SK-N-SH treated with all-trans-retinoic acid at 6 μM for 48 hours (cell line): ENCODE measurements around the gene CNTD1.

Experiments used
- ATAC-seq: fragments of 200-7000 bp; cut with Tn5 transposase; 3 replicates; pipeline ENCODE4 v1.9.1; 2020; ENCODE audit warnings: mild to moderate bottlenecking, moderate library complexity
- ARNTL ChIP-seq: fragments of 450-650 bp; formaldehyde crosslinking; IDR thresholded peaks from 2 replicates; pipeline ENCODE4 v1.5.0; 2020; ENCODE audit warnings: low read depth, mild to moderate bottlenecking, moderate library complexity, borderline replicate concordance
- BACH2 ChIP-seq: fragments of 250-450 bp; sonication (Bioruptor Pico); IDR thresholded peaks from 2 replicates; pipeline ENCODE4 v1.9.0; 2021; ENCODE audit warnings: mild to moderate bottlenecking, borderline replicate concordance
- CSDC2 ChIP-seq: fragments of 250-450 bp; sonication (Bioruptor Pico); IDR thresholded peaks from 2 replicates; pipeline ENCODE4 v1.5.0; 2020; ENCODE audit warnings: mild to moderate bottlenecking, moderate library complexity
- CSRNP3 ChIP-seq: fragments of 250-450 bp; sonication (Bioruptor Pico); IDR thresholded peaks from 2 replicates; pipeline ENCODE4 v1.5.1; 2021; ENCODE audit warnings: mild to moderate bottlenecking, moderate library complexity
- ESRRG ChIP-seq: fragments of 250-450 bp; sonication (Bioruptor Pico); IDR thresholded peaks from 2 replicates; pipeline ENCODE4 v1.6.1; 2021; ENCODE audit warnings: mild to moderate bottlenecking
- GLIS3 ChIP-seq: fragments of 250-450 bp; sonication (Bioruptor Pico); IDR thresholded peaks from 2 replicates; pipeline ENCODE4 v1.5.0; 2020; ENCODE audit warnings: mild to moderate bottlenecking, moderate library complexity
- ISL1 ChIP-seq: fragments of 250-450 bp; sonication (Bioruptor Pico); IDR thresholded peaks from 2 replicates; pipeline ENCODE4 v2.1.2; 2022; ENCODE audit warnings: mild to moderate bottlenecking, moderate library complexity
- PATZ1 ChIP-seq: fragments of 250-450 bp; sonication (Bioruptor Pico); IDR thresholded peaks from 2 replicates; pipeline ENCODE4 v1.8.0; 2020; ENCODE audit warnings: mild to moderate bottlenecking, moderate library complexity, borderline replicate concordance
- POU6F1 ChIP-seq: fragments of 250-450 bp; sonication (Bioruptor Pico); IDR thresholded peaks from 2 replicates; pipeline ENCODE4 v1.8.0; 2021; ENCODE audit warnings: low read depth, mild to moderate bottlenecking, moderate library complexity, borderline replicate concordance
- PPARA ChIP-seq: fragments of 250-450 bp; sonication (Bioruptor Pico); IDR thresholded peaks from 2 replicates; pipeline ENCODE4 v1.5.0; 2020; ENCODE audit warnings: mild to moderate bottlenecking, borderline replicate concordance
- RARB ChIP-seq: fragments of 250-450 bp; sonication (Bioruptor Pico); IDR thresholded peaks from 2 replicates; pipeline ENCODE4 v1.8.0; 2021; ENCODE audit warnings: mild to moderate bottlenecking, moderate library complexity
- SNAI2 ChIP-seq: fragments of 250-450 bp; sonication (Bioruptor Pico); IDR thresholded peaks from 2 replicates; pipeline ENCODE4 v1.5.0; 2020; ENCODE audit warnings: mild to moderate bottlenecking, moderate library complexity
- TCF4 ChIP-seq: fragments of 250-450 bp; sonication (Bioruptor Pico); IDR thresholded peaks from 2 replicates; pipeline ENCODE4 v1.8.0; 2021; ENCODE audit warnings: mild to moderate bottlenecking, moderate library complexity, borderline replicate concordance
- TOX ChIP-seq: fragments of 250-450 bp; sonication (Bioruptor Pico); IDR thresholded peaks from 2 replicates; pipeline ENCODE4 v1.8.0; 2021; ENCODE audit warnings: mild to moderate bottlenecking, moderate library complexity, borderline replicate concordance
- ZFP3 ChIP-seq: fragments of 250-450 bp; sonication (Bioruptor Pico); IDR thresholded peaks from 2 replicates; pipeline ENCODE4 v1.5.0; 2020; ENCODE audit warnings: mild to moderate bottlenecking, moderate library complexity
- ZFP30 ChIP-seq: fragments of 450-650 bp; formaldehyde crosslinking; IDR thresholded peaks from 2 replicates; pipeline ENCODE4 v1.5.0; 2022; ENCODE audit warnings: mild to moderate bottlenecking, moderate library complexity
- ZNF565 ChIP-seq: fragments of 450-650 bp; formaldehyde crosslinking; conservative IDR thresholded peaks from 2 replicates; pipeline ENCODE4 v1.5.0; 2020; ENCODE audit warnings: low read depth, mild to moderate bottlenecking, moderate library complexity
- ZNF70 ChIP-seq: fragments of 450-650 bp; formaldehyde crosslinking; IDR thresholded peaks from 2 replicates; pipeline ENCODE4 v1.5.0; 2020; ENCODE audit warnings: mild to moderate bottlenecking, moderate library complexity
- ZNF8 ChIP-seq: fragments of 450-650 bp; formaldehyde crosslinking; IDR thresholded peaks from 2 replicates; pipeline ENCODE4 v1.5.0; 2020; ENCODE audit warnings: mild to moderate bottlenecking, moderate library complexity
- TF ChIP-seq, protein P1 (sequence below): fragments of 250-450 bp; sonication (Bioruptor Pico); IDR thresholded peaks from 2 replicates; pipeline ENCODE4 v1.5.1; 2020; ENCODE audit warnings: low read depth, mild to moderate bottlenecking, moderate library complexity
- TF ChIP-seq, protein P2 (sequence below): fragments of 250-450 bp; sonication (Bioruptor Pico); IDR thresholded peaks from 2 replicates; pipeline ENCODE4 v1.5.0; 2020; ENCODE audit warnings: mild to moderate bottlenecking, moderate library complexity

CNTD1 gene

DNA sequence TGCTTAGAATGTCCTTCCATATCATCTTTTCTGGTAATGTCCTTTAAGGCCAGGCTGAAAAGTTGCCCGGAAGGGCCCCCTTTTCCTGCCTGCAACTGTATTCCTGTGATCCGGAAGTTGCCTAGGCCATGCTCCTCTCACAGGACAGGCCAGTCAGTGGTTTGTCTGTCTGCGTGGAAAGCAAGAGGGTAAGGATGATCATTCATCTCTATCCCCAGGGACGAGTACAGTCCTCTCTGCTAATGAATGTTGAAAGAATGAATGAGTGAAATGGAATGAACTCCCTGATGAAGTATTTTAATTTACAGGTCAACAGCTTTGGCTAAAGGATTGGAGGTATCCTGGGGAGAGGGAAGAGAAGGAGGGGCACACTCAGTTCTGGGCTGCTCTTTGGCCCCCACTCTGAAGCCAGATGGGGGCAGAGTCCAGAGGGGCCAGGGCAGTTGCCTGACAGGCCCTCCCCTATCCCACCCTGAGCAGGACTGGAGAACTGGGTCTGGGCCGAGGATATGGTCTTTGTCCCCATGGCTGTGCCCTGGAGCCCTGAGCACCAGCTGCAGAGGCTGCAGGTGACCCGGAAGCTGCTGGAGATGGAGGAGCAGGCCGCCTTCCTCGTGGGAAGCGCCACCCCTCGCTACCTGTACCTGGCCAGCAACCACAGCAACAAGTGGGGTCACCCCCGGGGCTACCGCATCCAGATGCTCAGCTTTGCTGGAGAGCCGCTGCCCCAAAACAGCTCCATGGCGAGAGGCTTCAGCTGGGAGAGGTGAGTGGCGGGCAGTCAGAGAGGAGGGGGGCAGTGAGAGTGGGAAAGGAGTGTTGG lies 55.5 kb downstream of the CNTD1 start:
- TF ChIP-seq ZNF565 (CRISPR knock-in tag) (no peak), SNAI2 (CRISPR knock-in tag) (no peak), POU6F1 (CRISPR knock-in tag) (no peak), ARNTL (CRISPR knock-in tag) (no peak), PATZ1 (CRISPR knock-in tag) (no peak), ISL1 (CRISPR knock-in tag) (no peak), PPARA (CRISPR knock-in tag) (no peak), BACH2 (no peak), ESRRG (no peak), TOX (CRISPR knock-in tag) (no peak), GLIS3 (CRISPR knock-in tag) (no peak), CSRNP3 (CRISPR knock-in tag) (no peak), TCF4 (no peak), ZFP3 (CRISPR knock-in tag) (no peak), ZNF70 (no peak), CSDC2 (CRISPR knock-in tag) (no peak)
- TF ChIP-seq, protein P1, sequence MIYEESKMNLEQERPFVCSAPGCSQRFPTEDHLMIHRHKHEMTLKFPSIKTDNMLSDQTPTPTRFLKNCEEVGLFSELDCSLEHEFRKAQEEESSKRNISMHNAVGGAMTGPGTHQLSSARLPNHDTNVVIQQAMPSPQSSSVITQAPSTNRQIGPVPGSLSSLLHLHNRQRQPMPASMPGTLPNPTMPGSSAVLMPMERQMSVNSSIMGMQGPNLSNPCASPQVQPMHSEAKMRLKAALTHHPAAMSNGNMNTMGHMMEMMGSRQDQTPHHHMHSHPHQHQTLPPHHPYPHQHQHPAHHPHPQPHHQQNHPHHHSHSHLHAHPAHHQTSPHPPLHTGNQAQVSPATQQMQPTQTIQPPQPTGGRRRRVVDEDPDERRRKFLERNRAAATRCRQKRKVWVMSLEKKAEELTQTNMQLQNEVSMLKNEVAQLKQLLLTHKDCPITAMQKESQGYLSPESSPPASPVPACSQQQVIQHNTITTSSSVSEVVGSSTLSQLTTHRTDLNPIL, result no peak
- TF ChIP-seq, protein P2, sequence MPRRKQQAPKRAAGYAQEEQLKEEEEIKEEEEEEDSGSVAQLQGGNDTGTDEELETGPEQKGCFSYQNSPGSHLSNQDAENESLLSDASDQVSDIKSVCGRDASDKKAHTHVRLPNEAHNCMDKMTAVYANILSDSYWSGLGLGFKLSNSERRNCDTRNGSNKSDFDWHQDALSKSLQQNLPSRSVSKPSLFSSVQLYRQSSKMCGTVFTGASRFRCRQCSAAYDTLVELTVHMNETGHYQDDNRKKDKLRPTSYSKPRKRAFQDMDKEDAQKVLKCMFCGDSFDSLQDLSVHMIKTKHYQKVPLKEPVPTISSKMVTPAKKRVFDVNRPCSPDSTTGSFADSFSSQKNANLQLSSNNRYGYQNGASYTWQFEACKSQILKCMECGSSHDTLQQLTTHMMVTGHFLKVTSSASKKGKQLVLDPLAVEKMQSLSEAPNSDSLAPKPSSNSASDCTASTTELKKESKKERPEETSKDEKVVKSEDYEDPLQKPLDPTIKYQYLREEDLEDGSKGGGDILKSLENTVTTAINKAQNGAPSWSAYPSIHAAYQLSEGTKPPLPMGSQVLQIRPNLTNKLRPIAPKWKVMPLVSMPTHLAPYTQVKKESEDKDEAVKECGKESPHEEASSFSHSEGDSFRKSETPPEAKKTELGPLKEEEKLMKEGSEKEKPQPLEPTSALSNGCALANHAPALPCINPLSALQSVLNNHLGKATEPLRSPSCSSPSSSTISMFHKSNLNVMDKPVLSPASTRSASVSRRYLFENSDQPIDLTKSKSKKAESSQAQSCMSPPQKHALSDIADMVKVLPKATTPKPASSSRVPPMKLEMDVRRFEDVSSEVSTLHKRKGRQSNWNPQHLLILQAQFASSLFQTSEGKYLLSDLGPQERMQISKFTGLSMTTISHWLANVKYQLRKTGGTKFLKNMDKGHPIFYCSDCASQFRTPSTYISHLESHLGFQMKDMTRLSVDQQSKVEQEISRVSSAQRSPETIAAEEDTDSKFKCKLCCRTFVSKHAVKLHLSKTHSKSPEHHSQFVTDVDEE, result no peak
- ATAC-seq, result no peak

- ATAC-seq, result no peak
- TF ChIP-seq SNAI2 (CRISPR knock-in tag), result no peak
- no peak for TF ChIP-seq POU6F1 (CRISPR knock-in tag)
- TF ChIP-seq BACH2, result no peak
- TF ChIP-seq TCF4, result no peak
- TF ChIP-seq ZNF8, result no peak
- TF ChIP-seq PATZ1 (CRISPR knock-in tag), result no peak
- no peak for TF ChIP-seq ZFP30
- TF ChIP-seq ZNF565 (CRISPR knock-in tag), result no peak
- TF ChIP-seq GLIS3 (CRISPR knock-in tag), result no peak
- TF ChIP-seq, protein P2, result no peak
- TF ChIP-seq ZFP3 (CRISPR knock-in tag), result no peak
- no peak for TF ChIP-seq ISL1 (CRISPR knock-in tag)
- no peak for TF ChIP-seq PPARA (CRISPR knock-in tag)
- no peak for TF ChIP-seq RARB (CRISPR knock-in tag)
- no peak for TF ChIP-seq TOX (CRISPR knock-in tag)
- no peak for TF ChIP-seq ZNF70
- no peak for TF ChIP-seq ESRRG
Observed at GRCh38 chr17:42855048-42855596, 56.5 kb downstream of the CNTD1 start.
